ENCODE data around the gene EEIG1. TPM values are rescaled to one million over a fixed set of nuclear protein-coding genes. Genes with fewer than 3 reads are reported as not detected.
A peak's percentile ranks its signal among the peaks of the same experiment; 100 is the strongest.

Gene EEIG1
- total and polyA plus RNA-seq, 2 experiments from 2014 or later = 11.2 to 22.4 TPM

DNA sequence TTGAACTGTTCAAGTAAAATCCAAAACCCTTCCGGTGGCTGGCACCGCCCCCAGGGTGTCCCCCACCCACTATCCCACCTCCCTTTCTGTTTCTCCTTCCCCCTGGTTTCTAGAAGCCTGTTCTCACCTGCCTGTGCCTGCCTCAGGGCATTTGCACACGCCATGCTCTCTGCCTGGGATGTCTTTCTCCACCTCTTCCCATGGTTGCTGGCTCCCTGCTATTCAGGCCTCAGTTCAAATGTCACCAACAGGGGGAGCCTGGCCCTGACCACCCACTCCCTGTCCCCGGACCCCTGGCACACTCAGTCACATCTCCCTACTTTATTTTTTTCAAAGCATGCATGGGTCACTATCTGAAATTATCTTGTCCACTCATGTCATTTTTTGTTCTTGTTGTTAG lies 39.9 kb upstream of the EEIG1 start:
- DNase-seq (ENCODE audit: low spot score) (peak; percentile 62), ATAC-seq (peak; percentile 74)
- no peaks in the 10 kb centered on the region for H3K79me2 ChIP-seq (replicated peaks; ENCODE audit: insufficient read depth)
- H3K27ac Mint-ChIP-seq = no peak overlapping the region
- no peaks in the 10 kb centered on the region for H3K36me3 Mint-ChIP-seq (ENCODE audit: low read depth)
- H3K27ac ChIP-seq (ENCODE audit: low read depth) = no peak overlapping the region
- no peaks in the 10 kb centered on the region for H4K20me1 ChIP-seq (replicated peaks; ENCODE audit: insufficient read depth)
- no peaks in the 10 kb centered on the region for H3F3A ChIP-seq (replicated peaks; ENCODE audit: low read depth)
- no peak overlapping the region for H3K4me2 ChIP-seq
- no peak overlapping the region for H3K4me3 ChIP-seq
- H3K36me3 ChIP-seq (ENCODE audit: insufficient read depth) = no peaks in the 10 kb centered on the region
- H2AFZ ChIP-seq = no peak overlapping the region
- H3K9me3 Mint-ChIP-seq = no peaks in the 10 kb centered on the region; the same call in 2 of the 3 replicates
- H3K4me1 Mint-ChIP-seq = no peaks in the 10 kb centered on the region; the same call in 2 of the 3 replicates
- no peaks in the 10 kb centered on the region for H3K9me2 ChIP-seq (ENCODE audit: insufficient read depth)
- no peaks in the 10 kb centered on the region for H3K27me3 ChIP-seq (ENCODE audit: insufficient read depth)
- H3K4me1 ChIP-seq (ENCODE audit: insufficient read depth) = no peaks in the 10 kb centered on the region
- TF ChIP-seq, protein P1, sequence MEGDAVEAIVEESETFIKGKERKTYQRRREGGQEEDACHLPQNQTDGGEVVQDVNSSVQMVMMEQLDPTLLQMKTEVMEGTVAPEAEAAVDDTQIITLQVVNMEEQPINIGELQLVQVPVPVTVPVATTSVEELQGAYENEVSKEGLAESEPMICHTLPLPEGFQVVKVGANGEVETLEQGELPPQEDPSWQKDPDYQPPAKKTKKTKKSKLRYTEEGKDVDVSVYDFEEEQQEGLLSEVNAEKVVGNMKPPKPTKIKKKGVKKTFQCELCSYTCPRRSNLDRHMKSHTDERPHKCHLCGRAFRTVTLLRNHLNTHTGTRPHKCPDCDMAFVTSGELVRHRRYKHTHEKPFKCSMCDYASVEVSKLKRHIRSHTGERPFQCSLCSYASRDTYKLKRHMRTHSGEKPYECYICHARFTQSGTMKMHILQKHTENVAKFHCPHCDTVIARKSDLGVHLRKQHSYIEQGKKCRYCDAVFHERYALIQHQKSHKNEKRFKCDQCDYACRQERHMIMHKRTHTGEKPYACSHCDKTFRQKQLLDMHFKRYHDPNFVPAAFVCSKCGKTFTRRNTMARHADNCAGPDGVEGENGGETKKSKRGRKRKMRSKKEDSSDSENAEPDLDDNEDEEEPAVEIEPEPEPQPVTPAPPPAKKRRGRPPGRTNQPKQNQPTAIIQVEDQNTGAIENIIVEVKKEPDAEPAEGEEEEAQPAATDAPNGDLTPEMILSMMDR (conservative IDR thresholded peaks at IDR 0.05; ENCODE audit: low read depth in 2 of 2) = peak; percentile 59 to 68
- TF ChIP-seq ZNF114 (CRISPR knock-in tag; IDR thresholded peaks at IDR 0.05) = no peak
- peaks cover 8% of the 10 kb centered on the region for H3K27me3 Mint-ChIP-seq (ENCODE audit: insufficient read depth, low read depth, poor library complexity)
- H3K4me3 Mint-ChIP-seq = no peak overlapping the region

DNA sequence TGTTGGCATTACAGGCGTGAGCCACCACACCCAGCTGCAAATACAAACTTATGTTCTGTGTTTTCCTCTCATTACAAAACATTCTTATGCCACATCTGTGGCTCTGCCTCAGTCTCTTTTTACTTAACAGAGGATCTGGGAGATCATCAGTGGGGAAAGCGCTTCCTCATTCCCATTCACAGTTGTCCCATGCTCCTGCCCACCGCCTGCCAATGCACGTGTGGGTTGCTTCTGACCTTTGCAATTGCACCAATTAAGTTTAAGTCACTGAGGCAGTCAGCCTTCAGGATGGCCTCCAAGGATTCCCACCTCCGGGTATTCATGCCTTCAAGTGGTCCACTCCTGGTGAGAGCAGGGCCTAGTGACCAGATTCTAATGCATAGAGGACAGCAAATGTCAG lies 34.9 kb upstream of the EEIG1 start:
- Histone ChIP-seq H3K27me3 (ENCODE audit: insufficient read depth) (no peaks in the 10 kb centered on the region), H2AFZ (no peak overlapping the region), H3K9me2 (ENCODE audit: insufficient read depth) (no peaks in the 10 kb centered on the region), H4K20me1 (replicated peaks; ENCODE audit: insufficient read depth) (no peaks in the 10 kb centered on the region), H3K4me3 (no peak overlapping the region), H3K4me1 (ENCODE audit: insufficient read depth) (peaks cover 10% of the 10 kb centered on the region), H3K79me2 (replicated peaks; ENCODE audit: insufficient read depth) (no peaks in the 10 kb centered on the region), H3K27ac (ENCODE audit: low read depth) (no peak overlapping the region), H3K36me3 (ENCODE audit: insufficient read depth) (no peaks in the 10 kb centered on the region), H3F3A (replicated peaks; ENCODE audit: low read depth) (no peaks in the 10 kb centered on the region), H3K4me2 (no peak overlapping the region)
- Mint-ChIP-seq H3K9me3 (no peaks in the 10 kb centered on the region; the same call in 2 of the 3 replicates), H3K4me1 (peaks cover 8% of the 10 kb centered on the region), H3K27me3 (ENCODE audit: insufficient read depth, low read depth, poor library complexity) (no peaks in the 10 kb centered on the region), H3K4me3 (no peak overlapping the region), H3K27ac (no peak overlapping the region), H3K36me3 (ENCODE audit: low read depth) (no peaks in the 10 kb centered on the region)
- DNase-seq (ENCODE audit: low spot score) = no peak
- ATAC-seq = no peak
- TF ChIP-seq, protein P2, sequence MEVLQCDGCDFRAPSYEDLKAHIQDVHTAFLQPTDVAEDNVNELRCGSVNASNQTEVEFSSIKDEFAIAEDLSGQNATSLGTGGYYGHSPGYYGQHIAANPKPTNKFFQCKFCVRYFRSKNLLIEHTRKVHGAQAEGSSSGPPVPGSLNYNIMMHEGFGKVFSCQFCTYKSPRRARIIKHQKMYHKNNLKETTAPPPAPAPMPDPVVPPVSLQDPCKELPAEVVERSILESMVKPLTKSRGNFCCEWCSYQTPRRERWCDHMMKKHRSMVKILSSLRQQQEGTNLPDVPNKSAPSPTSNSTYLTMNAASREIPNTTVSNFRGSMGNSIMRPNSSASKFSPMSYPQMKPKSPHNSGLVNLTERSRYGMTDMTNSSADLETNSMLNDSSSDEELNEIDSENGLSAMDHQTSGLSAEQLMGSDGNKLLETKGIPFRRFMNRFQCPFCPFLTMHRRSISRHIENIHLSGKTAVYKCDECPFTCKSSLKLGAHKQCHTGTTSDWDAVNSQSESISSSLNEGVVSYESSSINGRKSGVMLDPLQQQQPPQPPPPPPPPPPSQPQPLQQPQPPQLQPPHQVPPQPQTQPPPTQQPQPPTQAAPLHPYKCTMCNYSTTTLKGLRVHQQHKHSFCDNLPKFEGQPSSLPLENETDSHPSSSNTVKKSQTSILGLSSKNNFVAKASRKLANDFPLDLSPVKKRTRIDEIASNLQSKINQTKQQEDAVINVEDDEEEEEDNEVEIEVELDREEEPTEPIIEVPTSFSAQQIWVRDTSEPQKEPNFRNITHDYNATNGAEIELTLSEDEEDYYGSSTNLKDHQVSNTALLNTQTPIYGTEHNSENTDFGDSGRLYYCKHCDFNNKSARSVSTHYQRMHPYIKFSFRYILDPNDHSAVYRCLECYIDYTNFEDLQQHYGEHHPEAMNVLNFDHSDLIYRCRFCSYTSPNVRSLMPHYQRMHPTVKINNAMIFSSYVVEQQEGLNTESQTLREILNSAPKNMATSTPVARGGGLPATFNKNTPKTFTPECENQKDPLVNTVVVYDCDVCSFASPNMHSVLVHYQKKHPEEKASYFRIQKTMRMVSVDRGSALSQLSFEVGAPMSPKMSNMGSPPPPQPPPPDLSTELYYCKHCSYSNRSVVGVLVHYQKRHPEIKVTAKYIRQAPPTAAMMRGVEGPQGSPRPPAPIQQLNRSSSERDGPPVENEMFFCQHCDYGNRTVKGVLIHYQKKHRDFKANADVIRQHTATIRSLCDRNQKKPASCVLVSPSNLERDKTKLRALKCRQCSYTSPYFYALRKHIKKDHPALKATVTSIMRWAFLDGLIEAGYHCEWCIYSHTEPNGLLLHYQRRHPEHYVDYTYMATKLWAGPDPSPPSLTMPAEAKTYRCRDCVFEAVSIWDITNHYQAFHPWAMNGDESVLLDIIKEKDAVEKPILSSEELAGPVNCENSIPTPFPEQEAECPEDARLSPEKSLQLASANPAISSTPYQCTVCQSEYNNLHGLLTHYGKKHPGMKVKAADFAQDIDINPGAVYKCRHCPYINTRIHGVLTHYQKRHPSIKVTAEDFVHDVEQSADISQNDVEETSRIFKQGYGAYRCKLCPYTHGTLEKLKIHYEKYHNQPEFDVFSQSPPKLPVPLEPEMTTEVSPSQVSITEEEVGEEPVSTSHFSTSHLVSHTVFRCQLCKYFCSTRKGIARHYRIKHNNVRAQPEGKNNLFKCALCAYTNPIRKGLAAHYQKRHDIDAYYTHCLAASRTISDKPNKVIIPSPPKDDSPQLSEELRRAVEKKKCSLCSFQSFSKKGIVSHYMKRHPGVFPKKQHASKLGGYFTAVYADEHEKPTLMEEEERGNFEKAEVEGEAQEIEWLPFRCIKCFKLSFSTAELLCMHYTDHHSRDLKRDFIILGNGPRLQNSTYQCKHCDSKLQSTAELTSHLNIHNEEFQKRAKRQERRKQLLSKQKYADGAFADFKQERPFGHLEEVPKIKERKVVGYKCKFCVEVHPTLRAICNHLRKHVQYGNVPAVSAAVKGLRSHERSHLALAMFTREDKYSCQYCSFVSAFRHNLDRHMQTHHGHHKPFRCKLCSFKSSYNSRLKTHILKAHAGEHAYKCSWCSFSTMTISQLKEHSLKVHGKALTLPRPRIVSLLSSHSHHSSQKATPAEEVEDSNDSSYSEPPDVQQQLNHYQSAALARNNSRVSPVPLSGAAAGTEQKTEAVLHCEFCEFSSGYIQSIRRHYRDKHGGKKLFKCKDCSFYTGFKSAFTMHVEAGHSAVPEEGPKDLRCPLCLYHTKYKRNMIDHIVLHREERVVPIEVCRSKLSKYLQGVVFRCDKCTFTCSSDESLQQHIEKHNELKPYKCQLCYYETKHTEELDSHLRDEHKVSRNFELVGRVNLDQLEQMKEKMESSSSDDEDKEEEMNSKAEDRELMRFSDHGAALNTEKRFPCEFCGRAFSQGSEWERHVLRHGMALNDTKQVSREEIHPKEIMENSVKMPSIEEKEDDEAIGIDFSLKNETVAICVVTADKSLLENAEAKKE (CRISPR knock-in tag; IDR thresholded peaks at IDR 0.05) = no peak
- TF ChIP-seq EZH2phosphoT487 (IDR thresholded peaks at IDR 0.05; ENCODE audit: unreplicated experiment) (no peak), JUNB (IDR thresholded peaks at IDR 0.05; ENCODE audit: unreplicated experiment) (no peak), EZH2 (IDR thresholded peaks at IDR 0.05; ENCODE audit: low read depth, unreplicated experiment) (no peak)
- TF ChIP-seq, protein P3, sequence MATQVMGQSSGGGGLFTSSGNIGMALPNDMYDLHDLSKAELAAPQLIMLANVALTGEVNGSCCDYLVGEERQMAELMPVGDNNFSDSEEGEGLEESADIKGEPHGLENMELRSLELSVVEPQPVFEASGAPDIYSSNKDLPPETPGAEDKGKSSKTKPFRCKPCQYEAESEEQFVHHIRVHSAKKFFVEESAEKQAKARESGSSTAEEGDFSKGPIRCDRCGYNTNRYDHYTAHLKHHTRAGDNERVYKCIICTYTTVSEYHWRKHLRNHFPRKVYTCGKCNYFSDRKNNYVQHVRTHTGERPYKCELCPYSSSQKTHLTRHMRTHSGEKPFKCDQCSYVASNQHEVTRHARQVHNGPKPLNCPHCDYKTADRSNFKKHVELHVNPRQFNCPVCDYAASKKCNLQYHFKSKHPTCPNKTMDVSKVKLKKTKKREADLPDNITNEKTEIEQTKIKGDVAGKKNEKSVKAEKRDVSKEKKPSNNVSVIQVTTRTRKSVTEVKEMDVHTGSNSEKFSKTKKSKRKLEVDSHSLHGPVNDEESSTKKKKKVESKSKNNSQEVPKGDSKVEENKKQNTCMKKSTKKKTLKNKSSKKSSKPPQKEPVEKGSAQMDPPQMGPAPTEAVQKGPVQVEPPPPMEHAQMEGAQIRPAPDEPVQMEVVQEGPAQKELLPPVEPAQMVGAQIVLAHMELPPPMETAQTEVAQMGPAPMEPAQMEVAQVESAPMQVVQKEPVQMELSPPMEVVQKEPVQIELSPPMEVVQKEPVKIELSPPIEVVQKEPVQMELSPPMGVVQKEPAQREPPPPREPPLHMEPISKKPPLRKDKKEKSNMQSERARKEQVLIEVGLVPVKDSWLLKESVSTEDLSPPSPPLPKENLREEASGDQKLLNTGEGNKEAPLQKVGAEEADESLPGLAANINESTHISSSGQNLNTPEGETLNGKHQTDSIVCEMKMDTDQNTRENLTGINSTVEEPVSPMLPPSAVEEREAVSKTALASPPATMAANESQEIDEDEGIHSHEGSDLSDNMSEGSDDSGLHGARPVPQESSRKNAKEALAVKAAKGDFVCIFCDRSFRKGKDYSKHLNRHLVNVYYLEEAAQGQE (IDR thresholded peaks at IDR 0.05; ENCODE audit: unreplicated experiment) = no peak
